ENCODE results near the gene RASGRP4.
"Not testable (repeated sequence)": the region's sequence is repeated elsewhere in the genome, so short reads cannot be mapped to it uniquely, and the experiment has no call there.

RASGRP4 gene

GRCh38 chr19:38425810-38426466, at the start of gene RASGRP4:
RASGRP4 (minus strand) TSS chr19:38426219; CDS start chr19:38426091, 128 bp downstream.
- Histone ChIP-seq H3K4me2 (peak within 1 kb of the TSS; percentile 93), H3K9ac (peak within 1 kb of the TSS; percentile 47; the same call in 1 of the 2 replicates), H3K4me1 (peaks cover 53% of the 10 kb centered on the region)

DNA sequence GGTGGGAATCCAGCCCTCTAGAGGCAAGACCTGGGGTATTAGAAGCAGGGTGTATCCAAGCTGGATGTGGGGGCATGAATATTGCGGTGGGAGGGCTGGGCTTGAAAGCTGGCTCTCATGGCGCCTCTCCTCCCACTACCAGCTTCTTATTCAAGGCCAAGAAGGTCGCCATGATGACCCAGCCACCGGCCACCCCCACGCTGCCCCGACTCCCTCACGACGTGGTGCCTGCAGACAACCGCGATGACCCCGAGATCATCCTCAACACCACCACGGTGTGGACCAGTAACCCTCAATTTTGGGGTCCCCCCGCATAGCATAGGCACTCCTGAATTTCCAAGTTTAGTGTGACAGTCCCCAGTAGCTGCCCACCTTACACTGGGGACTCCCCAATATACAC, 49.2 kb upstream of the RASGRP4 start:
- Histone ChIP-seq H3K27ac (no peak overlapping the region), H3K4me2 (no peak overlapping the region), H3K9me3 (no peaks in the 10 kb centered on the region), H3K27me3 (no peaks in the 10 kb centered on the region), H3K4me1 (peaks cover 8% of the 10 kb centered on the region), H3K9ac (no peak overlapping the region), H3K36me3 (no peaks in the 10 kb centered on the region), H4K20me1 (no peaks in the 10 kb centered on the region), H3K4me3 (no peak overlapping the region)
- no peak for TF ChIP-seq Cebpa-rat (IDR thresholded peaks at IDR 0.05)

More at GRCh38 chr19:38425810-38426466, at the start of gene RASGRP4:
- no peaks in the 10 kb centered on the region for H4K20me1 ChIP-seq
- H3K9me3 ChIP-seq = no peaks in the 10 kb centered on the region
- TF ChIP-seq Cebpa-rat (IDR thresholded peaks at IDR 0.05) = no peak
- H3K36me3 ChIP-seq = no peaks in the 10 kb centered on the region
- no peaks in the 10 kb centered on the region for H3K27me3 ChIP-seq
- peak within 1 kb of the TSS; percentile 36; the same call in 1 of the 2 replicates for H3K27ac ChIP-seq
- peak within 1 kb of the TSS; percentile 42 for H3K4me3 ChIP-seq

DNA sequence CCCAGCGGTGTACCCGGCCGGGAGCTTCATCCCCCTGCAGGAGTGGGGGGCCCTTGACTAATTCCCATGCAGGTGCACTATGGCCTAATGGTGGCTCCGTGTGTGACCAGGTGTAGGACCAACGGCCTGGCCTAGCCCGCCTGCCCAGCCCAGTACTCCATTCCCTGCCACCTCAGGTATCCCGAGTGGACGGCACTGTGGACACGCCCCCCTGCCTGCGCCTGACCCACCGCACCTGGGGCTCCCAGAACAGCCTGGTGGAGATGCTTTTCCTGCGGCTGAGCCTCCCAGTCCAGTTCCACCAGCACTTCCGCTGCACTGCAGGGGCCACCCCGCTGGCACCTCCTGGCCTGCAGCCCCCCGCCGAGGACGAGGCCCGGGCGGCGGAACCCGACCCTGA, 47.2 kb upstream of the RASGRP4 start:
- H3K4me2 ChIP-seq = no peak overlapping the region
- peaks cover 8% of the 10 kb centered on the region for H3K4me1 ChIP-seq
- no peak overlapping the region for H3K27ac ChIP-seq
- no peaks in the 10 kb centered on the region for H3K9me3 ChIP-seq
- H3K27me3 ChIP-seq = no peaks in the 10 kb centered on the region
- no peaks in the 10 kb centered on the region for H4K20me1 ChIP-seq
- no peak for TF ChIP-seq Cebpa-rat (IDR thresholded peaks at IDR 0.05)
- no peaks in the 10 kb centered on the region for H3K36me3 ChIP-seq
- H3K4me3 ChIP-seq = no peak overlapping the region
- no peak overlapping the region for H3K9ac ChIP-seq

GRCh38 chr19:38472725-38473124, 46.7 kb upstream of the RASGRP4 start:
- not testable (repeated sequence) for H3K4me3 ChIP-seq, H4K20me1 ChIP-seq, H3K36me3 ChIP-seq, H3K9ac ChIP-seq, H3K4me1 ChIP-seq, H3K27me3 ChIP-seq, H3K4me2 ChIP-seq, H3K27ac ChIP-seq, H3K9me3 ChIP-seq

DNA sequence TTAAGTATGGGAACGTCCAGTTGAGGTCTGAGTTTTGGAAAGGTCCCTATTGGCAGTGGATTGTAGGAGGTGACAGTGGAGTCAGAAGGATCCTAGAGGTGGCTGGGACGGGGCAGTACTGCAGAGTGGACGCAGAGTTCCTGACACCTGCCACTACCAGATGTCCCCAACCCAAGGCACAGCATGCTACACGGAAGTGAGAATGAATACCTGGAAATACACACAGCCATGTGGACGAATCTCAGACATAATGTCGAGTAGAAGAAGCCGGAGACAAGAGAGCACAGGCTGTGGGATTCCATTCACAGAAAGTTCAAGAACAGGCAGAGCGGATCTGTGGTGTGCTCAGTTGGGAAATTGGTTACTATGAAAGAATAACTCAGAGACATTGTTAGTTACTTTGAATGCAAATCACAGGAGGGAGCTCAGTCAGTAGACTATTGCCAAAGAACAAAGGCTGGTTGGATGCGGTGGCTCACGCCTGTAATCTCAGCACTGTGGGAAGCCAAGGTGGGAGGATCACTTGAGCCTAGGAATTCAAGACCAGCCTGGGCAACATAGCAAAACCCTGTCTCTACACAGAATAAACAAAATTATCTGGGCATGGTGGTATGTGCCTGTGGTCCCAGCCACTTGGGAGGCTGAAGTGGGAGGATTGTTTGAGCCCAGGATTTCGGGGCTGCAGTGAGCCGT, 44.9 kb upstream of the RASGRP4 start:
- no peaks in the 10 kb centered on the region for H3K36me3 ChIP-seq
- no peak overlapping the region for H3K9ac ChIP-seq
- no peak overlapping the region for H3K27ac ChIP-seq
- no peaks in the 10 kb centered on the region for H3K4me1 ChIP-seq
- TF ChIP-seq Cebpa-rat (IDR thresholded peaks at IDR 0.05) = no peak
- no peak overlapping the region for H3K4me3 ChIP-seq
- H3K4me2 ChIP-seq = no peak overlapping the region
- no peaks in the 10 kb centered on the region for H4K20me1 ChIP-seq
- H3K9me3 ChIP-seq = no peaks in the 10 kb centered on the region
- H3K27me3 ChIP-seq = no peaks in the 10 kb centered on the region

GRCh38 chr19:38469151-38469550, 43.1 kb upstream of the RASGRP4 start:
- Histone ChIP-seq H3K4me1 (no peaks in the 10 kb centered on the region), H4K20me1 (no peaks in the 10 kb centered on the region), H3K27me3 (no peaks in the 10 kb centered on the region), H3K27ac (no peak overlapping the region), H3K9me3 (no peaks in the 10 kb centered on the region), H3K4me3 (no peak overlapping the region), H3K9ac (no peak overlapping the region), H3K36me3 (no peaks in the 10 kb centered on the region), H3K4me2 (no peak overlapping the region)
- no peak for TF ChIP-seq Cebpa-rat (IDR thresholded peaks at IDR 0.05)

- Histone ChIP-seq H3K4me3 (no peak overlapping the region), H3K27ac (no peak overlapping the region), H3K36me3 (no peaks in the 10 kb centered on the region), H3K4me1 (peaks cover 9% of the 10 kb centered on the region), H4K20me1 (no peaks in the 10 kb centered on the region), H3K9ac (no peak overlapping the region), H3K4me2 (no peak overlapping the region), H3K27me3 (no peaks in the 10 kb centered on the region), H3K9me3 (no peaks in the 10 kb centered on the region)
- TF ChIP-seq Cebpa-rat (IDR thresholded peaks at IDR 0.05) = no peak
Measured at GRCh38 chr19:38467541-38468525, 41.8 kb upstream of the RASGRP4 start.

- no peak for TF ChIP-seq Cebpa-rat (IDR thresholded peaks at IDR 0.05)
- Histone ChIP-seq H4K20me1 (no peaks in the 10 kb centered on the region), H3K9ac (no peak overlapping the region), H3K27ac (no peak overlapping the region), H3K4me1 (peaks cover 9% of the 10 kb centered on the region), H3K4me3 (no peak overlapping the region), H3K27me3 (no peaks in the 10 kb centered on the region), H3K4me2 (no peak overlapping the region), H3K36me3 (no peaks in the 10 kb centered on the region), H3K9me3 (no peaks in the 10 kb centered on the region)
Measured at GRCh38 chr19:38466050-38466449, 40.0 kb upstream of the RASGRP4 start.

DNA sequence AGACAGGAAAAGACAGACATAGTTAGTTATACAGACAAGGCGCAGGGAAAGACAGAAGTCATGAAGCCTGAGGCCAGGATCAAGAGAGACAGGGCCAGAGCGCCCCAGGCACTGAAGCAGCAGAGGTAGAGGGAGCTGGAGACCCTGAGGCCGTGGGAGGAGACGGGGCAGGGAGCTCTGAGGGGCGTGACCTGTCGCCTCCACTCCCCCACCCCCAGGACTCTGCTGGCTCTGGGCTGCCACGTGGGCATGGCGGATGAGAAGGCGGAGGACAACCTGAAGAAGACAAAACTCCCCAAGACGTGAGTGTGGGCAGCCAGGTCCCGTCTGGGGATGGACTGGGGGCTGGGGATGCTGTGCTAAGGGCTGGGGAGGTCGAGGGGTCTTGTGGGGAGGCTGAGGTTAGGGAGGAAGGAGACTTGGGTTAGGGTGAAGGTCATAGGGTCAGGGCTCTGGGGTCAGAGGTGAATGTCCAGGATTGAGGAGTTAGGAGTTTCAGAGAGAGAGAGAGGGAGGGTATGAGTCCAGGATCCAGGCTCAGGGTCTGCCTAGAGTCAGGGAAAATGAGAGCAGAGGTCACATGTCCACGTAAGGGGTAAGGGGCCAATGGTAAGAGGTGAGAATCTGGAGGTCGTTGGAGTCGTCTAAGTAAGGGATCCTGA, 38.5 kb upstream of the RASGRP4 start:
- H3K27me3 ChIP-seq = no peaks in the 10 kb centered on the region
- no peak overlapping the region for H3K27ac ChIP-seq

More for the DNA sequence above, 38.5 kb upstream of the RASGRP4 start:
- Histone ChIP-seq H3K4me2 (no peak overlapping the region), H3K9ac (no peak overlapping the region), H3K4me3 (no peak overlapping the region), H3K4me1 (peaks cover 9% of the 10 kb centered on the region), H3K36me3 (no peaks in the 10 kb centered on the region), H4K20me1 (no peaks in the 10 kb centered on the region), H3K9me3 (no peaks in the 10 kb centered on the region)
- no peak for TF ChIP-seq Cebpa-rat (IDR thresholded peaks at IDR 0.05)

Measured in BLaER1 (cell line).